ENCODE data around the gene TJP1. TPM values are rescaled to one million over a fixed set of nuclear protein-coding genes. Genes with fewer than 3 reads are reported as not detected.

The TJP1 gene
- total and polyA plus RNA-seq, 2 experiments from 2014 or later: 39.2 to 51.2 TPM

- Histone ChIP-seq H3K79me2 (ENCODE audit: insufficient read depth) (peaks cover 52% of the 10 kb centered on the region), H3F3A (ENCODE audit: insufficient read depth) (peaks cover 13% of the 10 kb centered on the region; the same call in 1 of the 2 replicates), H2AFZ (no peak overlapping the region), H3K27me3 (replicated peaks; ENCODE audit: insufficient read depth) (no peaks in the 10 kb centered on the region), H3K9ac (no peak overlapping the region), H3K36me3 (ENCODE audit: low read depth) (peaks cover 5% of the 10 kb centered on the region; the same call in 1 of the 2 replicates), H3K27ac (no peak overlapping the region), H3K4me3 (no peak overlapping the region), H3K4me2 (ENCODE audit: unreplicated experiment) (no peak overlapping the region), H3K9me3 (ENCODE audit: low read depth) (no peaks in the 10 kb centered on the region), H3K4me1 (ENCODE audit: insufficient read depth) (peaks cover 8% of the 10 kb centered on the region), H4K20me1 (ENCODE audit: insufficient read depth) (no peaks in the 10 kb centered on the region), H3K9me2 (ENCODE audit: insufficient read depth) (no peaks in the 10 kb centered on the region)
- TF ChIP-seq EZH2phosphoT487 (IDR thresholded peaks at IDR 0.05; ENCODE audit: insufficient read depth, low read depth) (no peak), EZH2 (IDR thresholded peaks at IDR 0.05; ENCODE audit: insufficient read depth, poor library complexity, severe bottlenecking) (no peak)
- no peak for DNase-seq
- in situ Hi-C loops (cut with MboI): loop anchor here (10.0 kb wide), 1 partner anchor 175 kb away; no protein-coding TSS in a partner anchor
- WGBS, 2 experiments (ENCODE audit: low coverage in 1 of 2, low lambda C conversion rate in 2 of 2, missing lambda C conversion rate in 2 of 2): 83 to 86% methylated on average over 15 of the region's 15 CpGs
Observed at GRCh38 chr15:29749365-29750086, 72.7 kb downstream of the TJP1 start.

DNA sequence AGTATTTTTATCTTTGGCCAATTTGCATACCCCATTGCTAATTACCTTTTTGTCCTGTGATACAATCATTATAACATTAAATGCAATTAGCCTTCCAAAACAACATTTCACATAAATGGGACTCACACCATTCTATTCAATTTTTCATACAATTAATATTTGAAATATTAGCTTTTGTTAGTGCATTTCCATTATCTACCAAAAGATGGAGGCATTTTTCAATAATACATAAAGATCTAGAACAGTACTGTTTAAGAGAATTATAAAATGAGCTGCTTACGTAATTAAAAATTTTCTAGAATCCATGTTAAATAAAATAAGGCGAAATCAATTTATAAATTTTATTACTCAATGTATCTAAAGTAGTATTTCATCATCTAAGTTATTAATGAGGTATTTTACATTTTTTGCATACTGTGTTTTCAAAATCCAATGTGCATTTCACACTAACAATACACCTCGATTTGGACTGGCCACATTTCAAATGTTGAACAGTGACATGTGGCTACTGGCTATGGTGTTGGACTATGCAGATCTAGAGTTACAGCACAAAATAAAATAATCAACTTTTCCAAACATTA lies 74.3 kb downstream of the TJP1 start:
- Histone ChIP-seq H3K4me3 (no peak overlapping the region), H3K4me2 (ENCODE audit: unreplicated experiment) (no peak overlapping the region), H3K27ac (no peak overlapping the region), H3K27me3 (replicated peaks; ENCODE audit: insufficient read depth) (no peaks in the 10 kb centered on the region), H3K36me3 (ENCODE audit: low read depth) (peaks cover 10% of the 10 kb centered on the region), H3F3A (ENCODE audit: insufficient read depth) (peaks cover 13% of the 10 kb centered on the region; the same call in 1 of the 2 replicates), H3K79me2 (ENCODE audit: insufficient read depth) (peaks cover 45% of the 10 kb centered on the region), H4K20me1 (ENCODE audit: insufficient read depth) (no peaks in the 10 kb centered on the region), H3K9me2 (ENCODE audit: insufficient read depth) (no peaks in the 10 kb centered on the region), H3K4me1 (ENCODE audit: insufficient read depth) (peaks cover 8% of the 10 kb centered on the region), H3K9ac (no peak overlapping the region), H3K9me3 (ENCODE audit: low read depth) (no peaks in the 10 kb centered on the region), H2AFZ (no peak overlapping the region)
- 72 to 76% methylated on average over 3 of the region's 3 CpGs for WGBS, 2 experiments (ENCODE audit: low coverage in 1 of 2, low lambda C conversion rate in 2 of 2, missing lambda C conversion rate in 2 of 2)
- peak; percentile 39 for DNase-seq
- in situ Hi-C loops (cut with MboI): no loop called here
- TF ChIP-seq EZH2 (IDR thresholded peaks at IDR 0.05; ENCODE audit: insufficient read depth, poor library complexity, severe bottlenecking) (no peak), EZH2phosphoT487 (IDR thresholded peaks at IDR 0.05; ENCODE audit: insufficient read depth, low read depth) (no peak)

DNA sequence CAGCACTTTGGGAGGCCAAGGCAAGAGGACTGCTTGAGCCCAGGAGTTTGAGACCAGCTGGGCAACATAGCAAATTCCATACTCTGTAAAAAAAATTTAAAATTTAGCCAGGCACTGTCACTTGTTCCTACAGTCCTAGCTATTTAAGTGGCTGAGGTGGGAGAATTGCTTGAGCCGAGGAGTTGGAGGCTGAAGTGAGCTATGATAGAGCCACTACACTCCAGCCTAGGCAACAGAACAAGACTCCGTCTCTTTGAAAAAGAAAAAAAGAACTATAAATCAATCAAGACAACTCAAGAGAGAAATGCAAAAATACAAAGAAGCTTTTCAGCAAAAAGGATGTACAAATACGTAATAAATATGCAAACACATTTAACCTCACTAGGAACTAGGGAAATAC lies 78.8 kb downstream of the TJP1 start:
- H3F3A ChIP-seq (ENCODE audit: insufficient read depth): peaks cover 3% of the 10 kb centered on the region; the same call in 1 of the 2 replicates
- 93 to 94% methylated on average over 3 of the region's 3 CpGs for WGBS, 2 experiments (ENCODE audit: low coverage in 1 of 2, low lambda C conversion rate in 2 of 2, missing lambda C conversion rate in 2 of 2)
- H3K9me3 ChIP-seq (ENCODE audit: low read depth): no peaks in the 10 kb centered on the region
- no peaks in the 10 kb centered on the region for H4K20me1 ChIP-seq (ENCODE audit: insufficient read depth)
- no peak overlapping the region for H3K27ac ChIP-seq
- no peak for DNase-seq
- no peak overlapping the region for H3K4me2 ChIP-seq (ENCODE audit: unreplicated experiment)
- H3K79me2 ChIP-seq (ENCODE audit: insufficient read depth): peaks cover 18% of the 10 kb centered on the region
- no peaks in the 10 kb centered on the region for H3K9me2 ChIP-seq (ENCODE audit: insufficient read depth)
- H3K36me3 ChIP-seq (ENCODE audit: low read depth): peaks cover 48% of the 10 kb centered on the region
- H3K27me3 ChIP-seq (replicated peaks; ENCODE audit: insufficient read depth): no peaks in the 10 kb centered on the region
- in situ Hi-C loops (cut with MboI): no loop called here
- no peak overlapping the region for H2AFZ ChIP-seq
- no peak overlapping the region for H3K9ac ChIP-seq
- TF ChIP-seq EZH2 (IDR thresholded peaks at IDR 0.05; ENCODE audit: insufficient read depth, poor library complexity, severe bottlenecking) (no peak), EZH2phosphoT487 (IDR thresholded peaks at IDR 0.05; ENCODE audit: insufficient read depth, low read depth) (no peak)
- no peaks in the 10 kb centered on the region for H3K4me1 ChIP-seq (ENCODE audit: insufficient read depth)
- no peak overlapping the region for H3K4me3 ChIP-seq

- Histone ChIP-seq H3K36me3 (ENCODE audit: low read depth) (peaks cover 63% of the 10 kb centered on the region), H3K9me2 (ENCODE audit: insufficient read depth) (no peaks in the 10 kb centered on the region), H3F3A (ENCODE audit: insufficient read depth) (peaks cover 23% of the 10 kb centered on the region), H2AFZ (no peak overlapping the region), H3K27me3 (replicated peaks; ENCODE audit: insufficient read depth) (no peaks in the 10 kb centered on the region), H3K79me2 (ENCODE audit: insufficient read depth) (peaks cover 15% of the 10 kb centered on the region), H4K20me1 (ENCODE audit: insufficient read depth) (no peaks in the 10 kb centered on the region), H3K4me1 (ENCODE audit: insufficient read depth) (peaks cover 8% of the 10 kb centered on the region), H3K4me3 (no peak overlapping the region), H3K4me2 (ENCODE audit: unreplicated experiment) (no peak overlapping the region), H3K9me3 (ENCODE audit: low read depth) (no peaks in the 10 kb centered on the region), H3K9ac (no peak overlapping the region), H3K27ac (no peak overlapping the region)
- no peak for DNase-seq
- no peak for TF ChIP-seq EZH2 (IDR thresholded peaks at IDR 0.05; ENCODE audit: insufficient read depth, poor library complexity, severe bottlenecking)
- WGBS, 2 experiments (ENCODE audit: low coverage in 1 of 2, low lambda C conversion rate in 2 of 2, missing lambda C conversion rate in 2 of 2): 100% methylated on average over 1 of the region's 1 CpG
- in situ Hi-C loops (cut with MboI): no loop called here
Observed at GRCh38 chr15:29740692-29741311, 81.5 kb downstream of the TJP1 start.

Data from GM23248 (cell line).